WTC11 (cell line): ENCODE data around the gene SF3B2. TPM values are rescaled to one million over a fixed set of nuclear protein-coding genes. Genes with fewer than 3 reads are reported as not detected.
"Not testable (repeated sequence)": the region's sequence is repeated elsewhere in the genome, so short reads cannot be mapped to it uniquely, and the experiment has no call there.

Experiments
- ATAC-seq: fragments of 200-7000 bp; cut with Tn5 transposase; 2 replicates; pipeline ENCODE4 v1.10.0; 2021; ENCODE audit warnings: mild to moderate bottlenecking, moderate library complexity
- CTCF ChIA-PET: fragments of 300-600 bp; sonication (Branson Sonifier 250); formaldehyde crosslinking; loops from one replicate; lab custom pipeline; 2021; ENCODE audit warnings: antibody characterized with exemption; lab: Charles Lee
- POLR2A ChIA-PET: fragments of 350-600 bp; sonication (Branson Sonifier 250); formaldehyde crosslinking; loops from one replicate; lab custom pipeline; 2021; ENCODE audit warnings: antibody characterized with exemption; lab: Charles Lee
- DNase-seq: peaks from one replicate; pipeline ENCODE4 v3.0.0; 2021; ENCODE audit warnings: low spot score
- H3K27ac Mint-ChIP-seq: 2 replicates; pipeline ENCODE4 v1.8.0; 2021; ENCODE audit warnings: mixed read lengths
- H3K27me3 Mint-ChIP-seq: 2 replicates; pipeline ENCODE4 v1.8.0; 2021; ENCODE audit warnings: low read depth, mild to moderate bottlenecking, moderate library complexity, mixed read lengths
- H3K36me3 Mint-ChIP-seq: 2 replicates; pipeline ENCODE4 v1.8.0; 2021; ENCODE audit warnings: mixed read lengths
- H3K4me1 Mint-ChIP-seq: 2 replicates; pipeline ENCODE4 v1.8.0; 2022; ENCODE audit warnings: mixed read lengths
- H3K4me3 Mint-ChIP-seq: 2 replicates; pipeline ENCODE4 v1.8.0; 2021; ENCODE audit warnings: mild to moderate bottlenecking, moderate library complexity, mixed read lengths
- H3K9me3 Mint-ChIP-seq: 2 replicates; pipeline ENCODE4 v1.8.0; 2021; ENCODE audit warnings: mixed read lengths
- CREM ChIP-seq: sonication (generic); formaldehyde crosslinking; IDR thresholded peaks from 2 replicates; pipeline ENCODE4 v1.8.1; 2022; ENCODE audit warnings: mild to moderate bottlenecking, missing genetic modification reagents, moderate library complexity
- E2F1 ChIP-seq: sonication (generic); formaldehyde crosslinking; IDR thresholded peaks from 2 replicates; pipeline ENCODE4 v1.8.0; 2022; ENCODE audit warnings: mild to moderate bottlenecking, missing genetic modification reagents
- ELF4 ChIP-seq: sonication (generic); formaldehyde crosslinking; IDR thresholded peaks from 2 replicates; pipeline ENCODE4 v1.8.1; 2022; ENCODE audit warnings: low read depth, mild to moderate bottlenecking, moderate library complexity, missing genetic modification reagents
- FOXJ3 ChIP-seq: sonication (generic); formaldehyde crosslinking; IDR thresholded peaks from 2 replicates; pipeline ENCODE4 v1.9.0; 2021; ENCODE audit warnings: missing genetic modification reagents, mild to moderate bottlenecking, borderline replicate concordance
- IRF2 ChIP-seq: sonication (generic); formaldehyde crosslinking; IDR thresholded peaks from 2 replicates; pipeline ENCODE4 v1.8.0; 2022; ENCODE audit warnings: low read depth, missing genetic modification reagents, borderline replicate concordance
- MXD4 ChIP-seq: fragments of 250-450 bp; sonication (Bioruptor Pico); IDR thresholded peaks from 2 replicates; pipeline ENCODE4 v1.8.0; 2021; ENCODE audit warnings: mild to moderate bottlenecking, moderate library complexity, borderline replicate concordance
- NFATC4 ChIP-seq: fragments of 250-450 bp; sonication (Bioruptor Pico); IDR thresholded peaks from 2 replicates; pipeline ENCODE4 v1.9.0; 2021; ENCODE audit warnings: mild to moderate bottlenecking
- NR1H2 ChIP-seq: sonication (generic); formaldehyde crosslinking; IDR thresholded peaks from 2 replicates; pipeline ENCODE4 v1.9.0; 2021; ENCODE audit warnings: mild to moderate bottlenecking, moderate library complexity, missing genetic modification reagents
- PRRX2 ChIP-seq: fragments of 250-450 bp; sonication (Bioruptor Pico); IDR thresholded peaks from 2 replicates; pipeline ENCODE4 v1.8.0; 2021; ENCODE audit warnings: mild to moderate bottlenecking
- TCF7 ChIP-seq: sonication (generic); formaldehyde crosslinking; IDR thresholded peaks from 2 replicates; pipeline ENCODE4 v1.8.0; 2022; ENCODE audit warnings: mild to moderate bottlenecking, low read depth, missing genetic modification reagents, moderate library complexity
- TP53 ChIP-seq: sonication (generic); formaldehyde crosslinking; IDR thresholded peaks from 2 replicates; pipeline ENCODE4 v1.8.1; 2023; ENCODE audit warnings: mild to moderate bottlenecking, missing genetic modification reagents
- ZMAT4 ChIP-seq: fragments of 250-450 bp; sonication (Bioruptor Pico); IDR thresholded peaks from 2 replicates; pipeline ENCODE4 v1.9.0; 2021; ENCODE audit warnings: mild to moderate bottlenecking
- ZNF219 ChIP-seq: sonication (generic); formaldehyde crosslinking; IDR thresholded peaks from 2 replicates; pipeline ENCODE4 v1.8.0; 2023; ENCODE audit warnings: missing genetic modification reagents, mild to moderate bottlenecking, borderline replicate concordance
- ZNF423 ChIP-seq: fragments of 250-450 bp; sonication (Bioruptor Pico); IDR thresholded peaks from 2 replicates; pipeline ENCODE4 v2.1.2; 2022; ENCODE audit warnings: mild to moderate bottlenecking, moderate library complexity
- ZNF671 ChIP-seq: fragments of 250-450 bp; sonication (Bioruptor Pico); IDR thresholded peaks from 2 replicates; pipeline ENCODE4 v1.8.0; 2021; ENCODE audit warnings: mild to moderate bottlenecking
- total RNA-seq: library from RNA; stranded (reverse); gene quantifications from 3 replicates; pipeline ENCODE4 v1.2.3, GENCODE V29; 2021
- TF ChIP-seq, protein P1 (sequence below): sonication (generic); formaldehyde crosslinking; IDR thresholded peaks from 2 replicates; pipeline ENCODE4 v1.8.0; 2023; ENCODE audit warnings: missing genetic modification reagents
- TF ChIP-seq, protein P2 (sequence below): sonication (generic); formaldehyde crosslinking; IDR thresholded peaks from 2 replicates; pipeline ENCODE4 v1.8.0; 2023; ENCODE audit warnings: missing genetic modification reagents, mild to moderate bottlenecking, borderline replicate concordance

Gene SF3B2
- total RNA-seq, 1 experiment from 2014 or later: 295 TPM

- DNase-seq, H3K4me1 Mint-ChIP-seq, H3K36me3 Mint-ChIP-seq, ATAC-seq, H3K9me3 Mint-ChIP-seq, H3K27ac Mint-ChIP-seq, POLR2A ChIA-PET, H3K4me3 Mint-ChIP-seq: not testable (repeated sequence)
- CTCF ChIA-PET: interaction anchor here (0.7 to 2.3 kb wide), 25 partner anchors 10 to 416 kb away, joined by 3 to 48 read pairs (median 5); partner anchors contain the start of genes BANF1, CCDC85B, CST6 and EIF1AD
- H3K27me3 Mint-ChIP-seq: peaks cover 29% of the 10 kb centered on the region
- TF ChIP-seq TCF7: 0 out of 2 replicates have a peak, but pooled peaks have one; percentile 54
Measured at GRCh38 chr11:66023186-66023440, 29.1 kb upstream of the SF3B2 start.

- Mint-ChIP-seq H3K27me3 (peaks cover 34% of the 10 kb centered on the region), H3K4me1 (no peaks in the 10 kb centered on the region), H3K4me3 (no peak within 1 kb of the TSS), H3K36me3 (no peaks in the 10 kb centered on the region), H3K27ac (no peak within 1 kb of the TSS), H3K9me3 (no peaks in the 10 kb centered on the region)
- TF ChIP-seq ZNF423 (CRISPR knock-in tag): no peak
- TF ChIP-seq ZMAT4 (CRISPR knock-in tag): no peak
- TF ChIP-seq ZNF219 (CRISPR knock-in tag): no peak
- no peak for TF ChIP-seq E2F1 (CRISPR knock-in tag)
- no peak for TF ChIP-seq PRRX2 (CRISPR knock-in tag)
- no peak for TF ChIP-seq ZNF671 (CRISPR knock-in tag)
- no peak for TF ChIP-seq FOXJ3 (CRISPR knock-in tag)
- DNase-seq (no peak), ATAC-seq (no peak)
- ChIA-PET POLR2A (no interaction called here), CTCF (no interaction called here)
Measured at GRCh38 chr11:66026017-66026529, 26.1 kb upstream of the SF3B2 start, which contains the start of gene CATSPER1. Gene CATSPER1 (minus strand): TSS chr11:66026479. CDS start chr11:66026379, 100 bp downstream.

DNA sequence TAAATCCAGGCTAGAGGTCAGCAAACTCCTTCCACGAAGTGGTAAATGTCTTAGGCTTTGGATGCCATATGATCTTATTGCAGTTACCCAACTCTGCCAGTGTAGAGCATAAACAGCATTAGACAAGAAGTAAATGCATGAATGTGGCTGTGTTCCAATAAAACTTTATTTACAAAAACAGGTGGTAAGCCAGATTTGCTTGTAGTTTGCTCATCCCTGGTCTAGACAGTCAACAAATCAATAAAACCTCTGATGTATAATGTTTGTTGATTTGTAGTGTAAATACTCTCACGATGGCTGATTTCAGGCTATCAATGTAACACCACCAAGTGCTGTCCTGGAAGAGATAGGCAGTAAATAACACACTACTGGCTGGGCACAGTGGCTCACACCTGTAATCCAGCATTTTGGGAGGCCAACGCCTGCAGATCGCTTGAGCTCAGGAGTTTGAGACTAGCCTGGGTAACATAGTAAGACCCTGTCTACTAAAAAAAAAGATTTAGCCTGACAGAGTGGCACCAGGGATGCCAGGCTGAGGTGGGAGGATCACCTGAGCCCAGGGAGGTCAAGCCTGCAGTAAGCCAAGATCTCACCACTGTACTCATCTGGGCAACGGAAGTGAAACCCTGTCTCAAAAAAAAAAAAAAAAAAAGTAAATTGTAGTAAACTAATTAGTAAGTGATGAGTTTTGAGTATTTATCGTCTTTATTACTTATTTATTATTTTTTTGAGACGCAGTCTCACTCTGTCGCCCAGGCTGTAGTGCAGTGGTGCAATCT lies 19.0 kb upstream of the SF3B2 start:
- ChIA-PET POLR2A (no interaction called here), CTCF (interaction anchor here (1.0 kb wide), 1 partner anchor 12 kb away, joined by 3 read pairs; no protein-coding TSS in a partner anchor)
- peaks cover 12% of the 10 kb centered on the region for H3K36me3 Mint-ChIP-seq

More for the DNA sequence above, 19.0 kb upstream of the SF3B2 start:
- H3K4me1 Mint-ChIP-seq: no peaks in the 10 kb centered on the region
- H3K9me3 Mint-ChIP-seq: peaks cover 19% of the 10 kb centered on the region
- DNase-seq (no peak), ATAC-seq (no peak)
- no peak overlapping the region for H3K4me3 Mint-ChIP-seq
- peaks cover 28% of the 10 kb centered on the region for H3K27me3 Mint-ChIP-seq
- no peak for TF ChIP-seq CREM (CRISPR knock-in tag)
- TF ChIP-seq TP53 (CRISPR knock-in tag): no peak
- TF ChIP-seq ELF4 (CRISPR knock-in tag): no peak
- no peak for TF ChIP-seq NR1H2 (CRISPR knock-in tag)
- TF ChIP-seq NFATC4: no peak
- TF ChIP-seq, protein P1, sequence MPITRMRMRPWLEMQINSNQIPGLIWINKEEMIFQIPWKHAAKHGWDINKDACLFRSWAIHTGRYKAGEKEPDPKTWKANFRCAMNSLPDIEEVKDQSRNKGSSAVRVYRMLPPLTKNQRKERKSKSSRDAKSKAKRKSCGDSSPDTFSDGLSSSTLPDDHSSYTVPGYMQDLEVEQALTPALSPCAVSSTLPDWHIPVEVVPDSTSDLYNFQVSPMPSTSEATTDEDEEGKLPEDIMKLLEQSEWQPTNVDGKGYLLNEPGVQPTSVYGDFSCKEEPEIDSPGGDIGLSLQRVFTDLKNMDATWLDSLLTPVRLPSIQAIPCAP: no peak
- no peak for TF ChIP-seq MXD4 (CRISPR knock-in tag)
- TF ChIP-seq IRF2 (CRISPR knock-in tag): no peak
- TF ChIP-seq, protein P2, sequence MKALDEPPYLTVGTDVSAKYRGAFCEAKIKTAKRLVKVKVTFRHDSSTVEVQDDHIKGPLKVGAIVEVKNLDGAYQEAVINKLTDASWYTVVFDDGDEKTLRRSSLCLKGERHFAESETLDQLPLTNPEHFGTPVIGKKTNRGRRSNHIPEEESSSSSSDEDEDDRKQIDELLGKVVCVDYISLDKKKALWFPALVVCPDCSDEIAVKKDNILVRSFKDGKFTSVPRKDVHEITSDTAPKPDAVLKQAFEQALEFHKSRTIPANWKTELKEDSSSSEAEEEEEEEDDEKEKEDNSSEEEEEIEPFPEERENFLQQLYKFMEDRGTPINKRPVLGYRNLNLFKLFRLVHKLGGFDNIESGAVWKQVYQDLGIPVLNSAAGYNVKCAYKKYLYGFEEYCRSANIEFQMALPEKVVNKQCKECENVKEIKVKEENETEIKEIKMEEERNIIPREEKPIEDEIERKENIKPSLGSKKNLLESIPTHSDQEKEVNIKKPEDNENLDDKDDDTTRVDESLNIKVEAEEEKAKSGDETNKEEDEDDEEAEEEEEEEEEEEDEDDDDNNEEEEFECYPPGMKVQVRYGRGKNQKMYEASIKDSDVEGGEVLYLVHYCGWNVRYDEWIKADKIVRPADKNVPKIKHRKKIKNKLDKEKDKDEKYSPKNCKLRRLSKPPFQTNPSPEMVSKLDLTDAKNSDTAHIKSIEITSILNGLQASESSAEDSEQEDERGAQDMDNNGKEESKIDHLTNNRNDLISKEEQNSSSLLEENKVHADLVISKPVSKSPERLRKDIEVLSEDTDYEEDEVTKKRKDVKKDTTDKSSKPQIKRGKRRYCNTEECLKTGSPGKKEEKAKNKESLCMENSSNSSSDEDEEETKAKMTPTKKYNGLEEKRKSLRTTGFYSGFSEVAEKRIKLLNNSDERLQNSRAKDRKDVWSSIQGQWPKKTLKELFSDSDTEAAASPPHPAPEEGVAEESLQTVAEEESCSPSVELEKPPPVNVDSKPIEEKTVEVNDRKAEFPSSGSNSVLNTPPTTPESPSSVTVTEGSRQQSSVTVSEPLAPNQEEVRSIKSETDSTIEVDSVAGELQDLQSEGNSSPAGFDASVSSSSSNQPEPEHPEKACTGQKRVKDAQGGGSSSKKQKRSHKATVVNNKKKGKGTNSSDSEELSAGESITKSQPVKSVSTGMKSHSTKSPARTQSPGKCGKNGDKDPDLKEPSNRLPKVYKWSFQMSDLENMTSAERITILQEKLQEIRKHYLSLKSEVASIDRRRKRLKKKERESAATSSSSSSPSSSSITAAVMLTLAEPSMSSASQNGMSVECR (CRISPR knock-in tag): no peak
- no peak overlapping the region for H3K27ac Mint-ChIP-seq
